GM23248 (cell line): ENCODE data around the gene CHKB.

Experiments
- EZH2 ChIP-seq: fragments of 200-600 bp; sonication (generic); IDR thresholded peaks from 2 replicates; pipeline ENCODE4 v1.6.1; 2018; ENCODE audit warnings: antibody characterized with exemption, mild to moderate bottlenecking; ENCODE audit not compliant: insufficient read depth, poor library complexity, severe bottlenecking
- EZH2phosphoT487 ChIP-seq: fragments of 200-600 bp; sonication (generic); IDR thresholded peaks from 2 replicates; pipeline ENCODE4 v1.6.1; 2018; ENCODE audit warnings: antibody characterized with exemption, moderate library complexity, mild to moderate bottlenecking, low read depth; ENCODE audit not compliant: insufficient read depth

DNA sequence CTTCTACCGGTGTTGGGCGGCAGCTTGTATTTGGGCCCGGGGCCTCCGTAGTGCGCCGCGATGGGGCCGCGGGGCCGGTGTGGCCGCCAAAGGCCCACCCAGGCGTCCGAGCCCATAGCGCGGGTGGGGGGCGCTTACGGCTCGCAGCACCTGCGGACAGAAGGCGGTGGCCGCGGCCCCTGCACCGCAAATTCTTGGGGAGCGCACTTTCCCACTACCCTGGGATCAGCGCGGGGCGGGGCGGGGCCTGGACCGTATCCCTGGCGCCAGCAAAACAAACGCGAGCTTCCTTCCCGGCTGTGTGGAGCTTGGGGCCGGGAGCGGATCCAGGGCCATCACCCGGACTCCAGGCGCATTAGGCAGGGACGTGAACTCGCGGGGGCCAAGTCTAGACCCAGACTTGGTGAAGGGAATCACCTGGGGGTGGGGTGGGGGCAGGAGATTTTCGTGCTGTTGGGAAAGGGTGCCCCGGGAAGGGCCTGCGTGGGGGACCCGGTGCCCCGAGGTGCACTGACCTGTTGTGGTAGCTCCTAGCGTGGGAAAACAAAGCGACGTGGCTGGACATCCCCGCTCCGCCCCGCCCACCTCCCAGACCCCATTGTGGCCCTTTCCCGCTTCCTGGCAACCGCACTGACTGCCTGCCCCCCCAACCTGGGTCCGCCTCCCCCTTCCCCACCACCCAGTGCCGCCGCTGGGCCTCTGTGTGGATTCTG, 50.5 kb downstream of the CHKB start:
- TF ChIP-seq EZH2 (no peak), EZH2phosphoT487 (no peak)
